K562 (cell line): ENCODE measurements around the gene MYH3. TPM values are rescaled to one million over a fixed set of nuclear protein-coding genes. Genes with fewer than 3 reads are reported as not detected.

Experiments used
- ATAC-seq: fragments of 200-7000 bp; cut with Tn5 transposase; 3 replicates; pipeline ENCODE4 v1.9.1; 2020; ENCODE audit warnings: moderate library complexity
- BruUV-seq: library from RNA; stranded (reverse); fragments of 400-500 nt; replicated peaks from 2 replicates; lab custom pipeline; 2021; lab: Mats Ljungman, UMichigan
- CTCF ChIA-PET: fragments of 300-600 bp; formaldehyde crosslinking; extraction: SDS; loops from one replicate; lab custom pipeline; 2021; ENCODE audit warnings: low intra/inter-chr PET ratio; lab: Yijun Ruan, JAX
- POLR2A ChIA-PET: fragments of 300-600, 350-650 bp; sonication (Branson Sonifier 250); formaldehyde crosslinking; extraction: SDS; loops from one replicate; lab custom pipeline; 2021; ENCODE audit warnings: antibody characterized with exemption, inconsistent platforms; lab: Yijun Ruan, JAX
- DNase-seq, 4 experiments: peaks; one replicate each; pipeline versions ENCODE4 v3.0.0 to v3.0.0-alpha.2; 2011 to 2018; ENCODE audit warnings: low spot score in 3 of 4, mixed read lengths in 3 of 4; ENCODE audit errors: extremely low read depth in 1 of 4
- FAIRE-seq: peaks from 2 replicates; lab custom pipeline; 2011; peaks lifted over from hg19 to GRCh38; lab: Jason Lieb, UNC
- H2AFZ ChIP-seq: 2 replicates; pipeline ENCODE4 v1.6.0; 2011; ENCODE audit warnings: low read depth, low read length, control low read depth, inconsistent platforms
- H3K27ac ChIP-seq: fragments of 200-600 bp; 3 replicates; pipeline ENCODE4 v1.8.0; 2011; ENCODE audit warnings: low read depth, mild to moderate bottlenecking, control low read depth, inconsistent platforms, low read length, moderate library complexity, mixed read lengths; ENCODE audit errors: extremely low read depth
- H3K27me3 ChIP-seq, 2 experiments: fragments of 300-600 bp in 1 of 2; 2 replicates in 1 of 2; 3 replicates in 1 of 2; pipeline versions ENCODE4 v1.6.0 to v1.8.0; 2011; ENCODE audit warnings: inconsistent platforms in 2 of 2, low read length in 2 of 2, mild to moderate bottlenecking in 1 of 2, mixed read lengths in 1 of 2, moderate library complexity in 1 of 2; ENCODE audit not compliant: control insufficient read depth in 2 of 2, insufficient read depth in 2 of 2
- H3K36me3 ChIP-seq: fragments of 300-600 bp; 3 replicates; pipeline ENCODE4 v1.8.0; 2011; ENCODE audit warnings: mild to moderate bottlenecking, low read length, inconsistent platforms; ENCODE audit not compliant: control insufficient read depth, insufficient read depth
- H3K4me1 ChIP-seq, 2 experiments: fragments of 200-600 bp in 1 of 2; replicated peaks in 1 of 2; 2 replicates in 1 of 2; 3 replicates in 1 of 2; pipeline versions ENCODE4 v1.5.1 to v1.8.0; 2011; ENCODE audit warnings: inconsistent platforms in 2 of 2, low read length in 2 of 2, mild to moderate bottlenecking in 1 of 2, mixed read lengths in 1 of 2, moderate library complexity in 1 of 2; ENCODE audit not compliant: control insufficient read depth in 2 of 2, insufficient read depth in 2 of 2
- H3K4me2 ChIP-seq: 2 replicates; pipeline ENCODE4 v1.6.1; 2011; ENCODE audit warnings: low read length, control low read depth, inconsistent platforms, mixed read lengths; ENCODE audit not compliant: insufficient read depth
- H3K4me3 ChIP-seq: fragments of 200-600 bp; sonication (generic), shearing (Covaris generic); 2 replicates; pipeline ENCODE4 v1.5.1; 2016; ENCODE audit warnings: control low read depth, inconsistent platforms
- H3K79me2 ChIP-seq: fragments of 200-600 bp; 3 replicates; pipeline ENCODE4 v1.8.0; 2011; ENCODE audit warnings: low read length, inconsistent platforms; ENCODE audit not compliant: control insufficient read depth, insufficient read depth
- H3K9ac ChIP-seq, 2 experiments: 2 replicates each; pipeline versions ENCODE4 v1.6.0 to v1.6.1; 2011; ENCODE audit warnings: low read depth in 2 of 2, low read length in 2 of 2, control low read depth in 1 of 2, inconsistent platforms in 1 of 2, mild to moderate bottlenecking in 1 of 2, mixed read lengths in 1 of 2; ENCODE audit not compliant: insufficient read depth in 1 of 2
- H3K9me1 ChIP-seq: one replicate; pipeline ENCODE4 v1.6.0; 2011; ENCODE audit warnings: inconsistent platforms, mild to moderate bottlenecking, low read length, moderate library complexity; ENCODE audit not compliant: control insufficient read depth, insufficient read depth
- H3K9me3 ChIP-seq: replicated peaks from 2 replicates; pipeline ENCODE4 v1.5.1; 2011; ENCODE audit warnings: low read depth, low read length, inconsistent platforms; ENCODE audit not compliant: control insufficient read depth, insufficient read depth
- H4K20me1 ChIP-seq: replicated peaks from 2 replicates; pipeline ENCODE4 v1.6.1; 2011; ENCODE audit warnings: low read length, inconsistent platforms, mixed read lengths; ENCODE audit not compliant: control insufficient read depth, insufficient read depth
- CHAMP1 ChIP-seq: fragments of 450-650 bp; IDR thresholded peaks from 2 replicates; pipeline ENCODE4 v1.6.1; 2016; ENCODE audit warnings: mild to moderate bottlenecking
- CREB1 ChIP-seq, 2 experiments: sonication (generic) in 1 of 2; formaldehyde crosslinking in 1 of 2; IDR thresholded peaks; 2 replicates each; pipeline versions ENCODE4 v1.6.1 to v1.8.0; 2012 to 2022; ENCODE audit warnings: inconsistent platforms in 1 of 2, mild to moderate bottlenecking in 1 of 2, missing genetic modification reagents in 1 of 2, moderate library complexity in 1 of 2
- CUX1 ChIP-seq: fragments of 200-800 bp; sonication (Bioruptor generic); IDR thresholded peaks from 2 replicates; pipeline ENCODE4 v1.6.1; 2016; ENCODE audit warnings: missing genetic modification characterization, missing compliant biosample characterization
- CXXC5 ChIP-seq: fragments of 250-450 bp; sonication (Bioruptor Pico); IDR thresholded peaks from 2 replicates; pipeline ENCODE4 v1.8.0; 2022; ENCODE audit warnings: inconsistent platforms, mild to moderate bottlenecking, moderate library complexity
- KLF16 ChIP-seq: IDR thresholded peaks from 2 replicates; pipeline ENCODE4 v1.6.1; 2016; ENCODE audit warnings: antibody characterized with exemption
- PYGO2 ChIP-seq: fragments of 450-650 bp; IDR thresholded peaks from 2 replicates; pipeline ENCODE4 v1.6.1; 2016; ENCODE audit warnings: mild to moderate bottlenecking, missing genetic modification characterization, moderate library complexity, missing compliant biosample characterization
- TCF7 ChIP-seq: sonication (generic); IDR thresholded peaks from 2 replicates; pipeline ENCODE4 v1.6.1; 2016; ENCODE audit warnings: antibody characterized with exemption, borderline replicate concordance
- ZBTB17 ChIP-seq: fragments of 450-650 bp; formaldehyde crosslinking; IDR thresholded peaks from 2 replicates; pipeline ENCODE4 v1.4.0; 2020; ENCODE audit warnings: mild to moderate bottlenecking
- ZBTB2 ChIP-seq: fragments of 450-650 bp; IDR thresholded peaks from 2 replicates; pipeline ENCODE4 v1.6.1; 2016; ENCODE audit warnings: antibody characterized with exemption
- ZNF239 ChIP-seq: fragments of 250-450 bp; sonication (Bioruptor Pico); IDR thresholded peaks from 2 replicates; pipeline ENCODE4 v1.4.0; 2020; ENCODE audit warnings: mild to moderate bottlenecking
- ZNF324 ChIP-seq: fragments of 250-450 bp; sonication (Bioruptor Pico); IDR thresholded peaks from 2 replicates; pipeline ENCODE4 v1.4.0; 2020; ENCODE audit warnings: mild to moderate bottlenecking
- WGBS: fragments of 100-300 bp; shearing (Covaris generic); methylation state at CpG from one replicate; pipeline ENCODE4 v1.1.6; 2016; ENCODE audit warnings: low coverage, mixed read lengths; ENCODE audit not compliant: insufficient coverage; ENCODE audit errors: missing lambda C conversion rate; 5-methylcytosine and 5-hydroxymethylcytosine counted together
- in situ Hi-C: fragments of 300-500 bp; cut with MboI; formaldehyde crosslinking; loops from 4 replicates; pipeline ENCODE4 v1.15.0; 2018; ENCODE audit warnings: inconsistent platforms, mixed read lengths
- intact Hi-C: fragments of 100-400 bp; cut with micrococcal nuclease; formaldehyde crosslinking; loops from 2 replicates; pipeline ENCODE4 v1.14.2; 2022
- polyA plus RNA-seq, 8 experiments: library from polyadenylated mRNA; depleted of rRNA in 4 of 8; stranded (reverse) in 5 of 8; unstranded in 3 of 8; fragments of >200 nt; fragmentation: Nextera tagmentation in 2 of 8; fragmentation: Illumina TruSeq in 1 of 8; extraction: Ambion mirVana in 2 of 8; extraction: Trizol in 1 of 8; gene quantifications; 2 replicates each; pipeline versions ENCODE4 v1.2.1 to v1.2.3, GENCODE V29; 2011 to 2014; ENCODE audit warnings: inconsistent platforms in 1 of 8, missing spikeins in 1 of 8
- total RNA-seq, 7 experiments: library from RNA; depleted of rRNA in 6 of 7; stranded (reverse); fragments of >200 nt in 6 of 7; fragmentation: Illumina TruSeq in 2 of 7; extraction: Trizol in 2 of 7; gene quantifications; 2 replicates each; pipeline versions ENCODE4 v1.2.1 to v1.2.3, GENCODE V29; 2011 to 2021; ENCODE audit warnings: low replicate concordance in 1 of 7

The MYH3 gene
- total and polyA plus RNA-seq, 9 of the 15 experiments (the other 6 are each of a cell fraction or from before 2014, with no cell fraction given): 0.24 to 0.75 (median 0.40) TPM; not detected in 1

- no peak for TF ChIP-seq TCF7
Measured at GRCh38 chr17:10621397-10621796, 35.7 kb downstream of the MYH3 start (continued).

GRCh38 chr17:10620823-10621222 is 36.3 kb downstream of the MYH3 start:
- Histone ChIP-seq H3K9ac (no peak overlapping the region), H3K27ac (no peak overlapping the region), H3K27me3 (peaks cover 0 to 20% of the 10 kb centered on the region in 2 experiments; a peak in 3 of 5 replicates), H3K9me1 (no peaks in the 10 kb centered on the region), H4K20me1 (no peaks in the 10 kb centered on the region), H3K9me3 (no peaks in the 10 kb centered on the region), H3K36me3 (no peaks in the 10 kb centered on the region), H3K79me2 (no peaks in the 10 kb centered on the region), H3K4me1 (no peaks in the 10 kb centered on the region; a peak in 1 of 5 replicates), H3K4me2 (no peak overlapping the region), H2AFZ (no peak overlapping the region), H3K4me3 (no peak overlapping the region)
- in situ Hi-C loops: no loop called here
- no peak for DNase-seq
- FAIRE-seq: no peak
- BruUV-seq: no TSS peak
- no peak for ATAC-seq
- intact Hi-C loops: no loop called here
- WGBS: 5% methylated on average over 4 of the region's 4 CpGs
- CTCF ChIA-PET: no interaction called here
- POLR2A ChIA-PET: no interaction called here
- TF ChIP-seq CHAMP1 (no peak), ZNF324 (CRISPR knock-in tag) (no peak), CREB1 (IDR thresholded peaks at IDR 0.05) (no peak), CREB1 (CRISPR knock-in tag; IDR thresholded peaks at IDR 0.05) (no peak), ZNF239 (CRISPR knock-in tag) (no peak), PYGO2 (tag) (no peak), ZBTB17 (CRISPR knock-in tag) (no peak), CXXC5 (CRISPR knock-in tag) (no peak), KLF16 (no peak), CUX1 (no peak), ZBTB2 (no peak)
